ENCODE results near the gene TBC1D22A. TPM values are rescaled to one million over a fixed set of nuclear protein-coding genes. Genes with fewer than 3 reads are reported as not detected.

The TBC1D22A gene
- total and polyA plus RNA-seq, 8 donors, result 13.3 to 53.1 (median 21.5) TPM

- intact Hi-C loops (cut with DNase I; ENCODE audit: low total_unique reads), result no loop called here
- 48 to 81% (median 76%) methylated on average over 3 of the region's 3 CpGs for WGBS, 5 donors
Observed at GRCh38 chr22:46913351-46913750, 150.9 kb downstream of the TBC1D22A start.

DNA sequence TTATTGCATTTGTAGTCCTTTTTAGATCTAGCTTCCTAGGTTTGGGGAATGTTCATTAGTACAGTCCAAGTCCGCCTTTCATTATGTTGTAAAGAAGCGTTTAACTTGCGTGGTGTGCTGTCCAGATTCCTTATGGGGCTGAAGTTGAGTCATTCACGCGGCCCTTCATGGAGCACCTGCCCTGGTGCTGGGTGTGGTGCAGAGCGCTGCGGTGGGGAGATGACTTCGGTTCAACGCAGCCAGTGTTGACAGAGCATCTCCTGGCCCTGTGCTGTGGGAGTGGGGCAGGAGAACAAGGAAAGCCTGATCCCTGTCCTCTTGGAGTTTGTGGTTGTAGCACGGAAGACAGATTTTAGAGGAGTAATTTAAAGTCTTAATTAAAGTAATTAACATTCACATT, 152.0 kb downstream of the TBC1D22A start:
- 81 to 89% (median 86%) methylated on average over 10 of the region's 10 CpGs for WGBS, 5 donors
- H3K4me1 ChIP-seq, result no peaks in the 10 kb centered on the region
- intact Hi-C loops (cut with DNase I; ENCODE audit: low total_unique reads), result no loop called here

More at GRCh38 chr22:46913351-46913750, 150.9 kb downstream of the TBC1D22A start:
- TF ChIP-seq EP300 (IDR thresholded peaks at IDR 0.05), result no peak
- no peak for TF ChIP-seq POLR2A (IDR thresholded peaks at IDR 0.05)
- no peak for TF ChIP-seq POLR2AphosphoS5 (IDR thresholded peaks at IDR 0.05)
- TF ChIP-seq, protein P1, sequence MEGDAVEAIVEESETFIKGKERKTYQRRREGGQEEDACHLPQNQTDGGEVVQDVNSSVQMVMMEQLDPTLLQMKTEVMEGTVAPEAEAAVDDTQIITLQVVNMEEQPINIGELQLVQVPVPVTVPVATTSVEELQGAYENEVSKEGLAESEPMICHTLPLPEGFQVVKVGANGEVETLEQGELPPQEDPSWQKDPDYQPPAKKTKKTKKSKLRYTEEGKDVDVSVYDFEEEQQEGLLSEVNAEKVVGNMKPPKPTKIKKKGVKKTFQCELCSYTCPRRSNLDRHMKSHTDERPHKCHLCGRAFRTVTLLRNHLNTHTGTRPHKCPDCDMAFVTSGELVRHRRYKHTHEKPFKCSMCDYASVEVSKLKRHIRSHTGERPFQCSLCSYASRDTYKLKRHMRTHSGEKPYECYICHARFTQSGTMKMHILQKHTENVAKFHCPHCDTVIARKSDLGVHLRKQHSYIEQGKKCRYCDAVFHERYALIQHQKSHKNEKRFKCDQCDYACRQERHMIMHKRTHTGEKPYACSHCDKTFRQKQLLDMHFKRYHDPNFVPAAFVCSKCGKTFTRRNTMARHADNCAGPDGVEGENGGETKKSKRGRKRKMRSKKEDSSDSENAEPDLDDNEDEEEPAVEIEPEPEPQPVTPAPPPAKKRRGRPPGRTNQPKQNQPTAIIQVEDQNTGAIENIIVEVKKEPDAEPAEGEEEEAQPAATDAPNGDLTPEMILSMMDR (IDR thresholded peaks at IDR 0.05), result no peak
- H3K27me3 ChIP-seq, result no peaks in the 10 kb centered on the region
- H3K9me3 ChIP-seq, result no peaks in the 10 kb centered on the region
- H3K4me1 ChIP-seq, result no peaks in the 10 kb centered on the region
- peaks cover 9 to 84% (median 67%) of the 10 kb centered on the region in 4 donors for H3K36me3 ChIP-seq
- DNase-seq, result no peak
- no peak overlapping the region for H3K4me3 ChIP-seq
- H3K27ac ChIP-seq, result no peak overlapping the region

DNA sequence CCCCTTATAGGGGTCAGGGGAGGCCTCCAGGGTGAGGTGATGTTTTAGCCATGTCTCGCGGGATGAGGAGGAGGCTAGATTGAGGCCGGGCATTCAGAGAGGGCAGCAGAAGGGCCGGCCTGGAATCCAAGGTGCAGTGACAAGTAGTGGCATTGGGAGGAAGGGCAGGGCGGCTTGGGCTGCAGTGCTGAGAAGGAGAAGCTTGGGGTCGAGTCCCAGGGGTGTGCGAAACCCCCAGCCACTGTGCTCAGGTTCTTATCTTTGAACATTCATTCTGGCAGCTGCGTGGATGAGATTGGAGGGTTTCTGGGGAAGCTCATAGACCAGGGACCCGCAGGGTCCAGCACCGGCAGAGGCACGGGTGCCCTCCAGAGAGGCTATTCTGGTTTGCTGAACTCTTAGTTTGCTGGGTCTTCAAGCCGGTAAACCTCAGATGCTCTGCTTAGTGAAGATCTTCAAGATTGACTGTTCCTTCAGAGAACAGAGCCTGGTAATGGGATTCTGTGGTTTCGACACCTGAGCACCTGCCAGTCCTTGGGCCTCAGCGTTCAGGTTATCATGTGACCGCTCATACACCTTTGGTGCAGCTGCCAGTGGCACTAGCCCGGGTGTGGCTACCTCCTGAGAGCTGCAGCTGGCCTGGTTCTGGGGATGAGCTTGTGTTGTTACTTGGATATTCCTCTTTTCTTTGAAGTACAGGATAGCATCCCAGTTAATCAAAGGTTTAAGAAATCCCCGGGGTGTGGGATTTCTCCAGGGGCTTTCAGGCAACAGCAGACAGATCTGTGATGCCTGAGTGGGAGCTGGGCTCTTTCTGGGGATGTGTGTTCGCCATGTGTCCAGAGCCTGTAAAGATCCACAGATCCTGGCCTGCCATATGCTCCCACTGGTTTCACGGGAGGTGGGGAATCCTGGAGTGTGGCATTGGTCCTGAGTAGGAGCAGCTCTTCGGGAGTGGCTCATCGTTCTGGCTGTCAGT, 152.8 kb downstream of the TBC1D22A start:
- Histone ChIP-seq H3K4me1 (no peaks in the 10 kb centered on the region), H3K27me3 (no peaks in the 10 kb centered on the region), H3K9me3 (no peaks in the 10 kb centered on the region), H3K4me3 (no peak overlapping the region), H3K36me3 (peaks cover 9 to 83% (median 78%) of the 10 kb centered on the region in 4 donors), H3K27ac (no peak overlapping the region)
- TF ChIP-seq POLR2A (IDR thresholded peaks at IDR 0.05) (no peak), POLR2AphosphoS5 (IDR thresholded peaks at IDR 0.05) (no peak), EP300 (IDR thresholded peaks at IDR 0.05) (no peak)
- TF ChIP-seq, protein P1 (IDR thresholded peaks at IDR 0.05), result no peak
- DNase-seq, result no peak
- intact Hi-C loops (cut with DNase I; ENCODE audit: low total_unique reads), result no loop called here
- 86 to 93% (median 90%) methylated on average over 18 to 21 of the region's 21 CpGs for WGBS, 5 donors

More for the DNA sequence above, 152.0 kb downstream of the TBC1D22A start:
- DNase-seq, result no peak
- TF ChIP-seq EP300 (IDR thresholded peaks at IDR 0.05) (no peak), POLR2A (IDR thresholded peaks at IDR 0.05) (no peak), POLR2AphosphoS5 (IDR thresholded peaks at IDR 0.05) (no peak)
- TF ChIP-seq, protein P1 (IDR thresholded peaks at IDR 0.05), result no peak
- H3K36me3 ChIP-seq, result peaks cover 9 to 84% (median 74%) of the 10 kb centered on the region in 4 donors
- H3K27ac ChIP-seq, result no peak overlapping the region
- H3K4me3 ChIP-seq, result no peak overlapping the region
- H3K27me3 ChIP-seq, result no peaks in the 10 kb centered on the region
- no peaks in the 10 kb centered on the region for H3K9me3 ChIP-seq

DNA sequence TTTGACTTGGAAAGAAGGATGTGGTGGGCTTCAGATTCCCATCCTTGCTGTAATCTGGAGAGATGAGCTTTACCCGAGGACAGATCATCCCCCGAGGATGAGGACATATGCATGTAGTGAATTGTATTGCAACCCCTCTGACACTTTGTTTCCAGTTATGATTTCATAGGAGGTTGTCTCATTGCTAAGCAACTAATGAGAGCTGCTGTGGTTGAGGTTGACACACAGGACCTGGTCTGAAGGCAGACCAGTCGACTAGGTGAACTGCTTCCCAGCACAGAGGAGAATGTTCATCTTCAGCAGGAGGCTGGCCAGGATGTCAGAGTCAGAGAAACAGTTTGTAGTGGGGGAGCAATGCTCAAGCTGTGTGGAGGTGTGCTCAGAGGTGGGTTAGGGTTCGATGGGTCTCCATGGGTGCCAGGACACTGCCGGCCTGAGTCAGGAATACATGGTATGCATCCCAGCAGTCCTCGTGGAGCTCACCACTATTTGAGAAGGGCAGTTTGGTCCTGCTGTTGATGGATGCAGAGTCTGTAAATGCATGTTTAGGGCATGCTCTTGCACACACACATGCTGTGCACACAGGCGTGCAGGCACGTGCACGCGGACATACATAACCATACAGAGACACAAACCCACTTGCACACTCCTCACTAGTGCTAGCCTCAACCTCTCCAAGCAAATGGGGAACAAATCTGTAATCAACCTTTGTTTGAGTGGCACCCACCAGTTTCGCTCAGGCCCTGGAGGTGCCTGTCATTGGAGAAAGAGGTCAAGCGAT, 153.7 kb downstream of the TBC1D22A start:
- no peak overlapping the region for H3K27ac ChIP-seq
- peaks cover 9 to 89% (median 83%) of the 10 kb centered on the region in 4 donors for H3K36me3 ChIP-seq
- no peak for TF ChIP-seq POLR2AphosphoS5 (IDR thresholded peaks at IDR 0.05)
- TF ChIP-seq, protein P1 (IDR thresholded peaks at IDR 0.05), result no peak
- TF ChIP-seq POLR2A (IDR thresholded peaks at IDR 0.05), result no peak
- TF ChIP-seq EP300 (IDR thresholded peaks at IDR 0.05), result no peak
- 92 to 98% (median 95%) methylated on average over 12 of the region's 12 CpGs for WGBS, 5 donors
- no peak overlapping the region for H3K4me3 ChIP-seq
- no peaks in the 10 kb centered on the region for H3K4me1 ChIP-seq
- peaks cover 0 to 2% (median under 1%) of the 10 kb centered on the region in 4 donors for H3K9me3 ChIP-seq
- H3K27me3 ChIP-seq, result no peaks in the 10 kb centered on the region
- intact Hi-C loops (cut with DNase I; ENCODE audit: low total_unique reads), result no loop called here
- DNase-seq, result no peak
